IMR-90 (cell line): ENCODE data around the gene TMEM200A. TPM values are rescaled to one million over a fixed set of nuclear protein-coding genes. Genes with fewer than 3 reads are reported as not detected.

Experiments
- ATAC-seq: fragments of 200-7000 bp; cut with Tn5 transposase; 2 replicates; pipeline ENCODE4 v1.9.1; 2020; ENCODE audit warnings: low read depth, mild to moderate bottlenecking, moderate library complexity
- BruUV-seq: library from RNA; stranded (reverse); fragments of 400-500 nt; replicated peaks from 2 replicates; lab custom pipeline; 2021; lab: Mats Ljungman, UMichigan
- CTCF ChIA-PET: fragments of 300-600 bp; formaldehyde crosslinking; extraction: SDS; loops from one replicate; lab custom pipeline; 2021; ENCODE audit warnings: antibody characterized with exemption; lab: Yijun Ruan, JAX
- POLR2A ChIA-PET: fragments of 300-600 bp; sonication (Branson Sonifier 250); formaldehyde crosslinking; loops from one replicate; lab custom pipeline; 2022; ENCODE audit warnings: antibody characterized with exemption; ENCODE audit not compliant: unreplicated experiment; lab: Charles Lee
- DNase-seq: peaks from one replicate; pipeline ENCODE4 v3.0.0; 2013
- H2AFZ ChIP-seq: replicated peaks from 2 replicates; pipeline ENCODE3; 2013; ENCODE audit warnings: low read length, mild to moderate bottlenecking; ENCODE audit not compliant: poor library complexity
- H2AK5ac ChIP-seq: 2 replicates; pipeline ENCODE4 v1.6.1; 2013; ENCODE audit warnings: low read depth, low read length, inconsistent platforms
- H2AK9ac ChIP-seq: replicated peaks from 2 replicates; pipeline ENCODE3; 2013; ENCODE audit warnings: mild to moderate bottlenecking, low read depth, low read length, moderate library complexity; ENCODE audit not compliant: poor library complexity
- H2BK120ac ChIP-seq: 2 replicates; pipeline ENCODE4 v1.6.1; 2013; ENCODE audit warnings: low read depth, low read length, inconsistent platforms
- H2BK15ac ChIP-seq: 3 replicates; pipeline ENCODE4 v1.6.1; 2013; ENCODE audit warnings: low read depth, low read length, inconsistent platforms
- H2BK20ac ChIP-seq: 2 replicates; pipeline ENCODE4 v1.6.1; 2013; ENCODE audit warnings: low read depth, mild to moderate bottlenecking, inconsistent platforms, low read length, moderate library complexity
- H2BK5ac ChIP-seq: 2 replicates; pipeline ENCODE4 v1.6.1; 2013; ENCODE audit warnings: mild to moderate bottlenecking, low read depth, low read length, inconsistent platforms; ENCODE audit not compliant: poor library complexity, severe bottlenecking
- H3K14ac ChIP-seq: replicated peaks from 2 replicates; pipeline ENCODE4 v1.6.1; 2013; ENCODE audit warnings: low read depth, low read length, inconsistent platforms
- H3K18ac ChIP-seq: 2 replicates; pipeline ENCODE4 v1.6.1; 2013; ENCODE audit warnings: low read depth, low read length, control low read depth
- H3K23ac ChIP-seq: 2 replicates; pipeline ENCODE4 v1.6.1; 2013; ENCODE audit warnings: low read depth, low read length, inconsistent platforms
- H3K27ac ChIP-seq: 2 replicates; pipeline ENCODE4 v1.5.1; 2013; ENCODE audit warnings: mild to moderate bottlenecking, control low read depth, low read length; ENCODE audit not compliant: insufficient read depth
- H3K27me3 ChIP-seq: 2 replicates; pipeline ENCODE4 v1.6.1; 2013; ENCODE audit warnings: low read length; ENCODE audit not compliant: control insufficient read depth, insufficient read depth
- H3K36me3 ChIP-seq: 2 replicates; pipeline ENCODE4 v1.6.1; 2013; ENCODE audit warnings: low read length, mixed read lengths; ENCODE audit not compliant: control insufficient read depth, insufficient read depth
- H3K4ac ChIP-seq: 2 replicates; pipeline ENCODE4 v1.6.1; 2013; ENCODE audit warnings: low read depth, low read length, inconsistent platforms
- H3K4me1 ChIP-seq: 2 replicates; pipeline ENCODE4 v1.6.1; 2013; ENCODE audit warnings: low read length, mixed read lengths; ENCODE audit not compliant: control insufficient read depth, insufficient read depth
- H3K4me2 ChIP-seq: 2 replicates; pipeline ENCODE4 v1.6.1; 2013; ENCODE audit warnings: low read depth, mild to moderate bottlenecking, control low read depth, low read length, moderate library complexity
- H3K4me3 ChIP-seq: 2 replicates; pipeline ENCODE4 v1.5.1; 2013; ENCODE audit warnings: low read depth, mild to moderate bottlenecking, control low read depth, low read length, moderate library complexity; ENCODE audit not compliant: insufficient read depth
- H3K56ac ChIP-seq: 2 replicates; pipeline ENCODE4 v1.6.1; 2013; ENCODE audit warnings: low read length, inconsistent platforms; ENCODE audit not compliant: insufficient read depth; ENCODE audit errors: extremely low read depth
- H3K79me1 ChIP-seq, 2 experiments: 2 replicates each; pipeline ENCODE4 v1.6.1; 2013; ENCODE audit warnings: low read length in 2 of 2, inconsistent platforms in 1 of 2, low read depth in 1 of 2
- H3K9ac ChIP-seq: 2 replicates; pipeline ENCODE4 v1.6.1; 2013; ENCODE audit warnings: low read depth, low read length, control low read depth
- H3K9me1 ChIP-seq: 2 replicates; pipeline ENCODE4 v1.6.1; 2013; ENCODE audit warnings: low read length, inconsistent platforms; ENCODE audit not compliant: insufficient read depth
- H3K9me3 ChIP-seq: 2 replicates; pipeline ENCODE4 v1.6.1; 2013; ENCODE audit warnings: low read length; ENCODE audit not compliant: control insufficient read depth, insufficient read depth
- H4K20me1 ChIP-seq: 2 replicates; pipeline ENCODE4 v1.6.1; 2013; ENCODE audit warnings: low read length, inconsistent platforms; ENCODE audit not compliant: insufficient read depth
- H4K5ac ChIP-seq: 2 replicates; pipeline ENCODE4 v1.6.1; 2013; ENCODE audit warnings: mild to moderate bottlenecking, low read depth, low read length, control low read depth
- H4K8ac ChIP-seq, 2 experiments: 2 replicates each; pipeline ENCODE4 v1.6.1; 2013; ENCODE audit warnings: low read depth in 2 of 2, low read length in 2 of 2, control low read depth in 1 of 2, inconsistent platforms in 1 of 2
- H4K91ac ChIP-seq: 2 replicates; pipeline ENCODE4 v1.6.1; 2013; ENCODE audit warnings: low read depth, low read length, inconsistent platforms; ENCODE audit not compliant: insufficient read depth
- CEBPB ChIP-seq: IDR thresholded peaks from 2 replicates; pipeline ENCODE4 v1.6.1; 2012; ENCODE audit warnings: low read depth, low read length, improper control_type of control experiment
- NFE2L2 ChIP-seq: fragments of 150-350 bp; IDR thresholded peaks from 2 replicates; pipeline ENCODE4 v1.6.1; 2016; ENCODE audit warnings: low read depth, mild to moderate bottlenecking, low read length
- RCOR1 ChIP-seq: IDR thresholded peaks from 2 replicates; pipeline ENCODE4 v1.6.1; 2012; ENCODE audit warnings: mild to moderate bottlenecking, low read length, improper control_type of control experiment; ENCODE audit not compliant: insufficient replicate concordance
- WGBS, 2 experiments: methylation state at CpG; one replicate each; pipeline versions ENCODE4 v1.1.5 to v1.1.7; 2013; ENCODE audit warnings: missing lambda C conversion rate in 2 of 2; ENCODE audit not compliant: insufficient read length in 1 of 2; ENCODE audit errors: extremely low coverage in 2 of 2; 5-methylcytosine and 5-hydroxymethylcytosine counted together
- dilution Hi-C: fragments of 300-500 bp; cut with HindIII; formaldehyde crosslinking; loops from one replicate; pipeline ENCODE4 v1.14.3; 2018; ENCODE audit warnings: low sequenced_read_pairs; ENCODE audit not compliant: unreplicated experiment
- in situ Hi-C: fragments of 300-500 bp; cut with MboI; formaldehyde crosslinking; loops from 3 replicates; pipeline ENCODE4 v1.14.3; 2019; ENCODE audit warnings: low sequenced_read_pairs, inconsistent platforms, mixed read lengths
- intact Hi-C: fragments of 100-400 bp; cut with micrococcal nuclease; formaldehyde crosslinking; loops from 2 replicates; pipeline ENCODE4 v1.10.0; 2022
- polyA plus RNA-seq, 3 experiments: library from polyadenylated mRNA; depleted of rRNA; stranded (reverse); fragments of >200 nt; gene quantifications; 2 replicates each; pipeline ENCODE4 v1.2.3, GENCODE V29; 2012; ENCODE audit warnings: low replicate concordance in 1 of 3
- total RNA-seq: library from RNA; depleted of rRNA; stranded (reverse); fragments of >200 nt; gene quantifications from 2 replicates; pipeline ENCODE4 v1.2.3, GENCODE V29; 2012

TMEM200A gene
- total and polyA plus RNA-seq, 2 of the 4 experiments (the other 2 are of a cell fraction): 22.8 to 37.1 TPM

GRCh38 chr6:130411481-130411880 is 45.7 kb downstream of the TMEM200A start:
- peaks cover 14 to 52% of the 10 kb centered on the region in 2 experiments for H3K79me1 ChIP-seq
- CTCF ChIA-PET: interaction anchor here (0.6 kb wide), 2 partner anchors 27 to 179 kb away, joined by 3 to 4 read pairs; no protein-coding TSS in a partner anchor
- peak overlapping the region; percentile 35; the same call in 1 of the 2 replicates for H3K23ac ChIP-seq
- H3K56ac ChIP-seq: no peak overlapping the region
- BruUV-seq: no TSS peak
- ATAC-seq: no peak
- no peak overlapping the region for H3K27ac ChIP-seq
- H3K27me3 ChIP-seq: no peaks in the 10 kb centered on the region
- H3K9me1 ChIP-seq: 0 out of 2 replicates have a peak, but pooled peaks cover 3% of the 10 kb centered on the region
- no peak overlapping the region for H4K91ac ChIP-seq
- no peaks in the 10 kb centered on the region for H3K36me3 ChIP-seq
- POLR2A ChIA-PET: no interaction called here
- no peak for DNase-seq
- intact Hi-C loops: no loop called here
- no peak overlapping the region for H3K9ac ChIP-seq
- no peak overlapping the region; the same call in 1 of the 2 replicates for H4K5ac ChIP-seq
- H3K4me1 ChIP-seq: peaks cover 15% of the 10 kb centered on the region
- no peak overlapping the region for H4K8ac ChIP-seq
- H2BK120ac ChIP-seq: no peak overlapping the region
- peak overlapping the region; percentile 75; the same call in 1 of the 2 replicates for H3K18ac ChIP-seq
- peak overlapping the region; percentile 30; the same call in 1 of the 2 replicates for H3K14ac ChIP-seq
- no peaks in the 10 kb centered on the region for H3K9me3 ChIP-seq
- no peak overlapping the region for H2AK9ac ChIP-seq
- H2AFZ ChIP-seq: no peak overlapping the region
- in situ Hi-C loops: no loop called here
- peak overlapping the region; percentile 4; the same call in 1 of the 2 replicates for H2AK5ac ChIP-seq
- H3K4me3 ChIP-seq: no peak overlapping the region
- H4K20me1 ChIP-seq: no peaks in the 10 kb centered on the region
- 80% methylated on average over 1 of the region's 2 CpGs; no CpG with 5 or more reads in 1 of the 2 experiments for WGBS, 2 experiments
- no peak overlapping the region for H2BK15ac ChIP-seq
- dilution Hi-C loops: no loop called here
- H3K4ac ChIP-seq: no peak overlapping the region
- no peak overlapping the region for H2BK20ac ChIP-seq
- no peak overlapping the region for H2BK5ac ChIP-seq
- TF ChIP-seq CEBPB (no peak), RCOR1 (no peak), NFE2L2 (no peak)
- peak overlapping the region; percentile 33; the same call in 1 of the 2 replicates for H3K4me2 ChIP-seq
